SKM-1 treated with dmso at 0.1 percent for 144 hours (cell line): Measurements from ENCODE around the gene AMFR.

Source experiments
- DNase-seq: peaks from one replicate; lab custom pipeline; 2025; ENCODE audit not compliant: unreplicated experiment; lab: John Stamatoyannopoulos, UW

AMFR gene

GRCh38 chr16:56425439-56425832, at the start of gene AMFR:
AMFR (minus strand) TSS chr16:56425545; CDS start chr16:56425327, 218 bp downstream.
- peak; percentile 54 for DNase-seq

- DNase-seq = no peak
These were observed 45.3 kb upstream of the AMFR start for GRCh38 chr16:56470666-56471065.

- no peak for DNase-seq
These were observed 44.9 kb upstream of the AMFR start for GRCh38 chr16:56470232-56470631.

DNA sequence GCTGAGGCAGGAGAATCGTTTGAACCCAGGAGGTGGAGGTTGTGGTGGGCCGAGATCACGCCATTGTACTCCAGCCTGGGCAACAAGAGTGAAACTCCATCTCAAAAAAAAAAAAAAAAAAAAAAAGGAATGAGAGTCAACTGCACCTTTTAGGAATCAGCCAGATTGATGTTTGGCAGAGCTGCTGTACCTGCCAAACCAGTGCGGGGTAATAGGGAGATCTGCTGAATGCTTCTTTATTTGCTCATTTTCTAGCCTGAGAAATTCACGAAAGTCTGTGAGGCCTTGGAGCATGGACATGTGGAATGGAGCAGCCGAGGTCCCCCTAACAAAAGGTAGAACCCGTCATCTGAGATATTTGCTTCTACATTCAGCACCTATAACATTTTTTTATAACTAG, 44.4 kb upstream of the AMFR start:
- no peak for DNase-seq

DNA sequence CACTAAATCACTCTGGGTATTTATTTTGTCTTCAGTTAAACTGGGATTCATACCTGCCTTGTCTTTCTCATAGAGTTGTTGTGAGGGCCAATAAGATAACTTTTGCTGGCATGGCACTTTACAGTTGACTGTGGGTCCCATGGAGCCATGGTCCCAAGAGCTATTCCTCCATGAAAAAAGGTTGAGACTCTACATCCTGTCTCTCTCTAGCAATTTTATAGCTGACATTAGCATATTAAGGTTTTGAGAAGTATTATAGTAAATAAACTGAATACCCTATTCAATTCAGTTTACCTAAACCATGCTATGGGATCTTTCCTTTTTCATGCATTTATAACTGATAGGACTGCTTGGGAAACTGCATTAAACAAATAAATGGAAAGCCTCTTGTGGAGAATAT, 43.5 kb upstream of the AMFR start:
- no peak for DNase-seq

- no peak for DNase-seq
These were observed 41.0 kb upstream of the AMFR start for GRCh38 chr16:56466344-56466743.

- DNase-seq = no peak
These were observed 37.8 kb upstream of the AMFR start for GRCh38 chr16:56463153-56463552.

DNA sequence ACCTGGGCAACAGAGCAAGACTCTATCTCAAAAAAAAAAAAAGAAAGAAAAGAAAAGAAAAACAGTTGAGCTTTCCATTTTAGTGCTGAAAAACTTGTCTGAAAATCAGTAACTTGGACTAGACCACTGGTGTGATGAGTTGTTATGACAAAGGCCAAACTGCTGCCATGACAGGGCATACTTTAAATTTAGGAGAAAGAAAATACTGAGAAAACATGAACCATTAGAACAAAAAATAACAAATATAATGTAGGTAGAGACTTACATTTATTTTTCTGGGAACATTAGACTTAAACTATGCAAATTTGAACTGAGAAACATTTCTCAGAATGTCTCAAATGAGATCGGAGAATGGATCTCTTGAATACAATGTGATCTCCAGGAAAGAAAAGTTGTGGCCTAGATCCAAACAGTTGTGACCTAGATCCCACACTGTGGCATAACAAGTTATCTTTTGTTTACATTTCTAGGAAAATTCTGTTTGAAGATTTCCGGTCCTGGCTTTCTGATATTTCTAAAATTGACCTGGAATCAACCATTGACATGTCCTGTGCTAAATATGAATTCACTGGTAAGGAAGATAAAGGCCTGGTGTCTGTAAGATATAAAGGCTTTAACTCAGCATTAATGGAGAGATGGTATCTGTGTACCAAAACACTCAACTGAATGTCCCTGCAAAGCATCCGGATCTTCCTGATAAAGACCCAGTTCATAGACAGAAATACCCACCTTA, 36.9 kb upstream of the AMFR start:
- DNase-seq = no peak

- DNase-seq = no peak
These were observed 34.8 kb upstream of the AMFR start for GRCh38 chr16:56460101-56460500.

DNA sequence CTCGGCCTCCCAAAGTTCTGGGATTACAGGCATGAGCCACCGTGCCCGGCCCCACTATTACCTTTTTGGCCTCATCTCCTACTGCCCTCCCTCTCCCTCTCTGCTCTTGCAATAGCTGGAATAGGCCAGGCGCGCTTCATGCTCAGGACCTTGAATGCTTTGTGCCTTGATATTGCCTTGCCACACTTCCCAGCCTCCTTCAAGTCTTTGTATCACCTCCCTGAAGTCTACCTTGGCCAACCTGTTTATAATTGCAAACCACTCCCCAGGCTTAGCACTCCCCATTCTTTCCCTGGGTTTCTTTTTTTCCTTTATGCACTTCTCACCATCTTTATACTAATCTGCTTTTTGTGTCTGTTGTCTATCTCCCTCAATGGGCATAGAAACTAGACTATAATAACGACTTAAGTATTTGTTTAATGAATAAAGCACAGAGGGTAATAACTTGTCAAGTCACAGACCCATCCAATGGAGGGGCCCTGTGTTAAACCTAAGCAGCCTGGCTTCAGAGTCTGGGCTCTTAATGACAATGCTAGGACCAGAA, 32.7 kb upstream of the AMFR start:
- no peak for DNase-seq

DNA sequence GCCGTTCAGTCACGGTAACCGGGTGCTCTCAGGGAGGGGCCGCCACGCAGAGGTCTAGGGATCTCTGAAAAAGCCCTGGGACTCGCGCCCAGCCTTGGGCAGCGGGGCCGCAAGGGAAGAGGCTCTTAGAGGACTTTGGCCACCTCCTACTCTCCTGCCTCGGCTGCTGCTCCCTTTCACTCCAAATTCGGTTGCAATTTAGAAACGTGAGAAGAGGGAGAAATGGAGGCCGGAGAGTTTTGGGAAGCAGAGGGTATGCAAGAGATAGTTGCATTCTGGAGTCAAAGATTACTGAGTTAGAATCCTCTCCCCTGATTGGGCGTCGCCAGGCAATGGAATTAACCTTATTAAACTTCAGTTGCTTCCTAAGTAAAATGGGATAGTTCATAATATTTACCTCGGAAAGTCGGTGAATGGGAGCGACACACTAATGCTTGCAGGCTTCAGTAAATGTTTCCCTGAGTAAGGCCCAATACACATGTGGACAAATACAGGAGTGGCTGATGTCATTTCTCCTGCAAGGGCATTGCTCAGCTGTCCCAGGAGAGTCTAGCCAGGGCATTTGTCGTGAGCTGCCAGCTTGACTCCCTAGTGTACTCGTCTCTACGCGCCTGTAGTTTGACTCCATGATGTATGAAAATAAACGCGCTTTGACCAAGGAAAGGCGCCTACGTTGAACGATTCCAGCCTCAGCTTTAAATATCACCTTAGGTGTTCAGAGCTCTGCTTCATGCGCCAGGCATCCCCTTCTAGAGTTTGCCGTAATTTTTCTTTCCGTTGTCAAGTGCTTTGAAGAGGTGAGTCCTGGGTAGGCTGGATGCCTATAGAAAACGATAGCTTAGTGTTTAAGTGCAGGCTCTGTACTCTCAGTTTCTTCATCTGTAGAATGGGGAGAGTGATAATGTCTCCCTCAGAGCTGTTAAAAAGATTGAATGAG, 26.7 kb upstream of the AMFR start:
- no peak for DNase-seq

- DNase-seq = peak; percentile 99
These were observed 25.8 kb upstream of the AMFR start, which contains the start of the genes NUDT21 and OGFOD1 for GRCh38 chr16:56450986-56451752. NUDT21 (minus strand) TSS chr16:56451332; CDS start chr16:56451202, 130 bp downstream. OGFOD1 (plus strand) TSS chr16:56451554; CDS start chr16:56451613, 59 bp downstream.

DNA sequence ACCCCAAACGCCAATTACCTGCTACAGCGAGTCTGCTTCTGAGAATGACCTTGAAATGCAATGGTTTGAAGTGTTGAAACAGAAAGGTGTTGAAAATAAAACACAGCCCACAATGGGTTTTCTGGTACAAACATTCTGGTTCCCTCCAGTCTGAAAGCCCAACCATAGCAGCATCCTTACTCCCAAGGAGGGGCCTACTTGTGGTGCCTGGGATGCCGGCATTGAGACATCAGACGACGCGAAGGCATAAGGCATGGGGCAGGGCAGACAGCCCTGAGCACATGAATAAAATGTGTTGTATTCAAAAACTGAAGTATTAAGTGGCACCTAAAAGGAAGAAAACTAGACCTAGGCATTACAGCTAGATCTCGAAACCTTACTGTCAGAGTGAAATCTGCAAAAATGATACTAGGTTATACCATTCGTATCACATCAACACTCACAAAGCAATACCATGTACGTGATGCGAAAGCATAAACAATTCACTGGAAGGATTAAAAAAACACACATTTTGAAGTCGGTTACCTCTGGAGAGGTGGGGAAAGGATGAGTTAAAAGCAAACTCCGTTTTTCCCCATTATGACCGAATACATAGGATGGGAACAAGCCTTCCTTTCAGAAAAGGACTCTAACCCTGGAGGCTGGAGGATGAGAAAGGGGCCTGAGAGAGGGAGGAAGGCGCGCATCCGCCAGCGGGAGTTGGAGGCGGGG, 25.1 kb upstream of the AMFR start:
- DNase-seq = no peak

DNA sequence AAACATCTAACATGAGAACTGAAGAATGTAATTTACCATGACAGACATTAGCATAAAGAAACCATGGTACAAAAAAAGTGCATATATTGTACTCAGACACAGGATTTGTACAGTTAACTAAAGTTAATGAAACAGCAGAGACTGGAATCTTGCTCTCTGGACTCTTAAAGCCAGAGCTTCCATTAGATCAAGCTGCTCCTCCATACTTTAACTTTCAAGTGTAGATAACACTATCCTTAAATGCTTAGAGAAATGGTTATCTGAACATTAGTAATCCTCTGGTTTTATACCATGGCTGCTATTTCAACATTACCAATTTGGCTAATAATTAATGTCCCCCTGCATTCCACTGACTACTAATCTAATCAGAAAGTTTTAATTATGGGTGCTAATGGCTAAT, 22.7 kb upstream of the AMFR start:
- no peak for DNase-seq

GRCh38 chr16:56447286-56447685, 21.9 kb upstream of the AMFR start:
- DNase-seq = no peak

- DNase-seq = no peak
These were observed 12.7 kb upstream of the AMFR start for GRCh38 chr16:56438038-56438437.

DNA sequence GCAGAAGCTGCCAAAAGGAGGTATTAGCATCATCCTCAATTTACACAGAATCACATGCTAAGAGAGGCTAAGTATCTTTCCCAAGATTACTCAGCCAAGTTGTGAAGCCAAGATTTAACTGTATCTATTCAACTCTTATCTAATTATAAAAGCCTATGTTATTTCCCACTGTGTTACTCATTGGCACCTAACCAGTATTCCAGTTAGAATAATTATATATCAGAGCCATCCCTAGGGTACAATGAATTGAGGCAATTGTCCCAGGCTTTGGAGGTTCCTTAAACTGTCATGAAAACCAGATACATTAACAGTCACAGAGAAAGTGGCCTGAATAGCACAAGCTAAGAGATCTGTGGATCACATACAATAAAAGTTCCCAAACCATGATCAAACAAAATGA, 10.9 kb upstream of the AMFR start:
- DNase-seq = no peak

- DNase-seq = no peak
These were observed 2.7 kb upstream of the AMFR start for GRCh38 chr16:56428091-56428490.

DNA sequence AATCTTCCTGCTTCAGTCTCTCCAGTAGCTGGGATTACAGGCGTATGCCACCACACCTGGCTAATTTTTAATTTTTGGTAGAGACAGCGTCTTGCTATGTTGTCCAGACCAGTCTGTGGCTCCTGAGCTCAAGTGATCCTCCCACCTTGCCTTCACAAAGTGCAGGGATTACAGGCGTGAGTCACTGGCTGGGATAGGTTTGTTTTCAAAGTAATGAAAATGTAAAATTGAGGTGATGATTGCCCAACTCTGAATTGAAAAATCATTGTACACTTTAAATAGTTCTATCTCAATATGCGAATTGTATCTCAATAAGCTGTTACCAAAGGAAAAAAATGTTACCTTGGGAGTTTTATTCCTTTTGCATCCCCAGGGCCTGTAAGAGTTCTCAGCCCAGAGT, 1.2 kb upstream of the AMFR start:
- DNase-seq = no peak

DNA sequence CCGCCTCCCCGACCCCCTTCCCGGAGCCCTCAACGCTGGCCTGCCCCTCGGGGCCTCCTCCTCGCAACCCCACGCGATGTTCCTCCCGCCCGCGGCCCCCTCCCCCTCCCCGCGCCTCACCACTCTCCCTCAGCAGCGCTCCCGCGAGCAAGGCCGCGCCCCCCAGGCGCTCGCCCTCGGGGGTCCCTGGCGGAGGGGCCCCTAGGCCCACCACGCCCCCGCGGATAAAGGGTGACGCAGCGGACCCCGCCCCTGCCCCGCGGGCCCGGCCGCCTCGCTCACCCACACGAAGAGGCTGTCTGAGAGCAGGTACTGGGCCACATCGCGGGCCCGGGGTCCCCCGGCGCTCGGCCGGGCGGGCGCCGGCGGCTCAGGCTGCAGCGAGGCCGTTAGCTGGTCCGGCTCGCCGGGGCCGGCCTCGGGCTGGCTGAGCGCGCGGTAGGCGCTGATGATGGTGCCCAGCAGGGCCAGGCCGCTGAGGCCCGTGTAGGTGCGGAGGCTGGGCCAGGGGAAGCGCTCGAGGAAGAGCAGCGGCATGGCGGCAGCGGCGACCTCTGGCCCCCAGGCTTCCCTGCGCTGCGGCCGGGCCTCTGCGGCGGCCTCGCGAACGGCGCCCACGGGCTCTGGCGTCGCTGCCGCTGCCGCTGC, 430 bp downstream of the AMFR start:
- no peak for DNase-seq
